ENCODE results near the gene SMKR1. TPM values are rescaled to one million over a fixed set of nuclear protein-coding genes. Genes with fewer than 3 reads are reported as not detected.
"Not testable (repeated sequence)": the region's sequence is repeated elsewhere in the genome, so short reads cannot be mapped to it uniquely, and the experiment has no call there.

Gene SMKR1
- total RNA-seq, 1 experiment from 2014 or later = 0.84 TPM

- DNase-seq (ENCODE audit: low spot score) = no peak
These were observed 23.0 kb downstream of the SMKR1 start for GRCh38 chr7:129525225-129525862.

DNA sequence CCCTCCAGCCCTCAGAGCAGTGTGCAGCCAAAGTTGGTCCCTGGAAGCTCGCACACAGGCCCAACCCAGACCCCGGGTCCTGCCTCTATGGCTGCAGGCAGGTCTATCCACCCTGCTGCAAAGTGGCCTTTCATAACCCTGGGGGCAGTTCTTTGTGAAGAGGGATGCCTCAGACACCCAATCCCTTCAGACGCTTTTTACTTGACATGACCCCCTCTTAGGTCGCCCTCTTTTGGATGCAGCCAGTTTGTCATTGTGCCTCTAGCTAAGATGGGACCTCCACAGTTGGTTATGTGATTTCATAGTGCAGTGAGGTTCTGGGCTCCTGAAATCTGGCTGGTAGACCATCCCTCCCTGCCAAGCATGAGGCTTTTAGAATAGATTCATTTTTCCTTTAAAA lies 27.3 kb downstream of the SMKR1 start:
- no peak for DNase-seq (ENCODE audit: low spot score)

GRCh38 chr7:129530795-129531391 lies 28.6 kb downstream of the SMKR1 start:
- peak; percentile 68 for DNase-seq (ENCODE audit: low spot score)

- DNase-seq (ENCODE audit: low spot score) = no peak
These were observed 29.4 kb downstream of the SMKR1 start for GRCh38 chr7:129531721-129532120.

- no peak for DNase-seq (ENCODE audit: low spot score)
These were observed 30.0 kb downstream of the SMKR1 start for GRCh38 chr7:129532375-129532774.

GRCh38 chr7:129534558-129535274 lies 32.4 kb downstream of the SMKR1 start:
- not testable (repeated sequence) for DNase-seq (ENCODE audit: low spot score)

GRCh38 chr7:129535896-129536295 lies 33.6 kb downstream of the SMKR1 start:
- DNase-seq (ENCODE audit: low spot score) = no peak

DNA sequence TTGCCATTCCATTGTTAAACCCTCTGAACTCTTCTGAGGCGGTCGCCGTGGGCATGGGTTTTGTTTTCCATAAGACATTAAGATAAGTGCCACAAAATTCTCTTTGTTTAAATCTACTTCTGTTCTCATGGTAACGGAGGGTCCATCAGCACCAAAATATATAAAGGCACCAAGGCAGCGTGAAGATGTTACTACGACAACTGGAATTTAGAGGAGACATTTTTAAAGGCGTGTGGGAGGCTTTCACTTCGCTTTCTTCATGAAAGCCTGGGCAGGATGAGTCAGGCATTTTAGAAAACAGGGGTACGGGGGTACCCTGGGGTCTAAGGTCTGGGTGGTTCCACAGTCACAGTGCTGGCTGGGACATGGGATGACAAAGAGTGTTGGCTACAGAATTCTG lies 34.0 kb downstream of the SMKR1 start:
- no peak for DNase-seq (ENCODE audit: low spot score)

DNA sequence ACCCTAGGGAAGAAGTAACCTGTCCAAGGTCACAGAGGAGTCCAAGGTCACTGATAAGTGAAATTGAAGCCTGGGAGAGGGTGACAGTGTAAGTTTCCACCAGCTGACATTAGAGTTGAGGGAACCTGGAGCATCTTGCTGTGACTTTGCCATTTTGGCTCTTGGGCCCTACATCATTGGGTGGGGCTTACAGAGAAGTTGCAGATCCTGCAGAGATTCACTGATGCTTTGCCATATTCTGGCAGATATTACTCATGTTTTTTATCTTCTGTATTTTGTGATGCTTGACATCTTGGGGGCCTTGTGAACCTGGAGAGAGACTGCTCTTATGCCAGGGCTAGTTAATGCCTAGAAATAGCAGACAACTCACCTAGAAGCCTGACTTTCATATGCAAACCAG lies 36.5 kb downstream of the SMKR1 start:
- no peak for DNase-seq (ENCODE audit: low spot score)

- DNase-seq (ENCODE audit: low spot score) = no peak
These were observed 38.0 kb downstream of the SMKR1 start for GRCh38 chr7:129540340-129540739.

GRCh38 chr7:129544700-129545099 lies 42.4 kb downstream of the SMKR1 start:
- DNase-seq (ENCODE audit: low spot score) = no peak

DNA sequence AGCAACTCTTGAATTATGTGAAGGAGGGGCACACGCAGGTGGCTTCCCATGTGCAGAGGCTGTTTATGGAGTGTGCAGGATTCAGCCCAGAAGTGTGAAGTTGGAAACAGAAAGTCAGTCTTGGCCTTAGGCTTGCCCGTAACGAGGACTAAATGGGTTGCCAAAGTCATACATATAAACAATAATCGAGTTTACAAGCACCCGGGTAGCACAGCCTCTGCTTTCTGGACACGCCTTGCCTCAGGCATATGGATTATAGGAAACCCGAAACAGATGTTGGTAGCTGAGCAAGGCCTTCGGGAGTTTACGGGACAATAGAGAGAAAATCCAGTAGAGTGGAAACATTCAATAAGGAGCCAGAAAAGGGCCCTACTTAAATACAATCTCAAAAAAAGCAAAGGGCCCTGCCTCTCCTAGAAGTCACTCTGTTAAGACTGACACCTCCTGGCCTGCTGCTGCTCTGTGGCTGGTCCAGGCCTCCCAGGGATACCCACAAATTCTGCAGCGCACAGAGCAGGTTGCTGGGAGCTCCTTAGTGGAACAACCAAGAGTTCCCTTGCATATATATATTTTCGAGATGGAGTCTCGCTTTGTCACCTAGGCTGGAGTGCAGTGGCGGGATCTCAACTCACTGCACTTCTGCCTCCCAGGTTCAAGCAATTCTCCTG lies 48.5 kb downstream of the SMKR1 start:
- no peak for DNase-seq (ENCODE audit: low spot score)

- peak; percentile 70 for DNase-seq (ENCODE audit: low spot score)
These were observed 51.6 kb downstream of the SMKR1 start for GRCh38 chr7:129553899-129554461.

DNA sequence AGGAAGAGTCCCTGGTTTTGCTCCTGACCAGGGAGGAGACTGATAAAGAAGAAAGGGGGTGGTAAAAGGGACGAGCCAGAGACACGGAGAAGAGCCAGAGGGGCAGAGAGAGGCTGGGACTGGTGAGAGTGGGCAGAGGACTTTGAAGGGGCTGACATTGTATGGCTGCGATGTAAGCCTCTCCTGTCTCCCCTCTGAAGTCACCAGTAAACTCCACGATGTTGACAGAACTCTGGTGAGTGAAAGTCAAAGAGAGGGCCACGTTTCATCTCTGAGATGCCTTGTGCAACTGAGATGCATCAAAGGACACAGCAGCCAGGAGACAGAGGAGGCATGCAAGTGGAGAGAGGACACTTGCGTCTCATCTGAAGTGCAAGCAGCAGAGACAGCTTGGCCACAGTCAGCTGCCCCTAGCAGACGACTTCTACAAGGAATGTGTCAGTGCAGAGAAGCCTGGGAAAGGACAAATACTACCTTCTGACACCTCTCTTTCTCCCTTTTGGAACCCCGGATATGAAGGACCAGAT lies 54.3 kb downstream of the SMKR1 start:
- DNase-seq (ENCODE audit: low spot score) = no peak

DNA sequence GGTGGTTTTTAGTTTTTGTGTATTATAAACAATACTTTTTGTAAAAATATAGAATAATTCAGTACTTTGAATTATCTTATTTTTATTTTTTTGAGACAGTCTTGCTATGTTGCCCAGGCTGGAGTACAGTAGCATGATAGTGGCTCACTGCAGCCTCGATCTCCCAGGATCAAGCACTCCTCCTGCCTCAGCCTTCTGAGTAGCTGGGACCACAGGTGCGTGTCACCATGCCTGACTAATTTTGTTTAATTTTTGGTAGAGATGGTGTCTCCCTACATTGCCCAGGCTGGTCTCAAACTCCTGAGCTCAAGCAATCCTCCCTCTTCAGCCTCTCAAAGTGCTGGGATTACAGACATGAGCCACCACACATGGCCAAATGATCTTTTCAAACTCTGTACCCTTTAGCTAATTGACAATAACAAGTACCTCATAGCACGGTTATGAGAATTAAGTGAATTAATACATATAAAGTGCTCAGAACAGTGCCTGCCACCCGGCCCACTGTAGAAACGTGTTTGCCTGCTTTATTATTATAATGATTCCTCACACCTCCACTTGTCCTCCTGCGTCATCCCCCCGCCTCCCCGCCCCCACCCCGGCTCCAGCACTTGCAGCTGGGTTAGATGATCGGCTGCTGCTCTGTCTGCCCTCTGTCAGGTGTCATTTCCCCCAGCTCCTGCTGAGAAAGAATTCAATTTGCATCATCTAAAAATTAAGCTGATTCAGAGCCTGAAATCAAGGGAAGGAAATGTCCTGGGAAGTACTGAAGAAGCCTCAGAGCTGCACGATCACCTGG lies 55.6 kb downstream of the SMKR1 start:
- no peak for DNase-seq (ENCODE audit: low spot score)

DNA sequence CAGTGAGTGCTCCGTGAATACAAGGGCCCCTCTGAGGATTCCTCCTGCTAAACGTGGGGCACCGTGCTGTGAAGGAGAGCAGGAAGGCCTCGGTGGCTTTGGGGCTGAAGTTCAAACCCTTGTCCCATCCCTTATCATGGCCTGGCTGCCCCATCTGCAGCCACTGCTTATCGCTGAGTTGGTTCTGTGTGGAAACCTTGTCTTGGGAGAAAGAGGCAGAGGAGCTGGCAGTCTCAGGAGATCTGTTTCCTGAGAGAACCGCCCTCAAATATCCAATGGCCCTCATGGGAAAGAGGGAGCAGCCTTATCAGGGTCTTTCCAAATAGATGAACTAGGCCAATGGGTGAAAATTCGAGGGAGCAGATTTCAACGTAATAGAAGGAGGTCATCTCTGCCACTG lies 57.2 kb downstream of the SMKR1 start:
- no peak for DNase-seq (ENCODE audit: low spot score)

- no peak for DNase-seq (ENCODE audit: low spot score)
These were observed 58.5 kb downstream of the SMKR1 start for GRCh38 chr7:129560831-129561230.

- no peak for DNase-seq (ENCODE audit: low spot score)
These were observed 59.5 kb downstream of the SMKR1 start for GRCh38 chr7:129561677-129562359.

All from A172 (cell line).